Brain microvascular endothelial cell (primary cell): Measurements from ENCODE around the gene ENPP7.

Source experiments
- DNase-seq: peaks from one replicate; pipeline ENCODE4 v3.0.0-alpha.2; 2020
- H3K27ac ChIP-seq: fragments of 250-450 bp; sonication (Bioruptor Pico); 2 replicates; pipeline ENCODE4 v1.5.1; 2020; ENCODE audit warnings: mild to moderate bottlenecking, moderate library complexity
- H3K27me3 ChIP-seq: fragments of 250-450 bp; sonication (Bioruptor Pico); replicated peaks from 2 replicates; pipeline ENCODE4 v1.5.1; 2020; ENCODE audit warnings: mild to moderate bottlenecking
- H3K36me3 ChIP-seq: fragments of 250-450 bp; sonication (Bioruptor Pico); replicated peaks from 2 replicates; pipeline ENCODE4 v1.5.1; 2020; ENCODE audit warnings: mild to moderate bottlenecking
- H3K4me3 ChIP-seq: 2 replicates; pipeline ENCODE4 v1.5.1; 2011; ENCODE audit warnings: low read depth, mild to moderate bottlenecking, control low read depth, low read length, moderate library complexity
- in situ Hi-C: cut with HindIII; loops from 2 replicates; pipeline ENCODE4 v1.10.0; 2017; ENCODE audit warnings: low sequenced_read_pairs, low pct_ligation_motif_present
- TF ChIP-seq, protein P1 (sequence below): IDR thresholded peaks from 2 replicates; pipeline ENCODE4 v1.5.1; 2011; ENCODE audit warnings: low read depth, mild to moderate bottlenecking, moderate library complexity, low read length, control low read depth, inconsistent platforms; ENCODE audit errors: missing control alignments

ENPP7 gene

DNA sequence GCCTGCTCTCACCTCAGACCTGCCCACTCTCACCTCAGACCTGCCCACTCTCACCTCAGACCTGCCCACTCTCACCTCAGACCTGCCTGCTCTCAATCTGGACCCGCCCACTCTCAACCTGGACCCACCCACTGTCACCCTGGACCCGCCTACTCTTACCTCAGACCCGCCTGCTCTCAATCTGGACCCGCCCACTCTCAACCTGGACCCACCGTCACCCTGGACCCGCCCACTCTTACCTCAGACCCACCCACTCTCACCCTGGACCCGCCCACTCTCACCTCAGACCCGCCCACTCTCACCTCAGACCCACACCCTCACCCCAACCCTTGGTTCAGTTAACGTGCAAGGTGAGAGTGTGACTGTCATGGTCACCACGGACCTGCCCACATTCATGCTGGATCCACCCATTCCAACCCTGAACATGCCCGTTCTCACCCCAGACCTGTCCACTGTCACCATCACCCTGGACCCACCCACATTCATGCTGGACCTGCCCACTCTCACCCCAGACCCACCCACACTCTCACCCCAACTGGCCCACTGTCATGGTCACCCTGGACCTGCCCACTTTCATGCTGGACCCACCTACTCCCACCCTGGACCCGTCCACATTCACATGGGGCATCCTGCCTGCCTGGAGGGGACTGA lies 31.2 kb upstream of the ENPP7 start:
- Histone ChIP-seq H3K27me3 (peaks cover 10% of the 10 kb centered on the region), H3K36me3 (no peaks in the 10 kb centered on the region), H3K27ac (no peak overlapping the region), H3K4me3 (no peak overlapping the region)
- DNase-seq = no peak
- TF ChIP-seq, protein P1, sequence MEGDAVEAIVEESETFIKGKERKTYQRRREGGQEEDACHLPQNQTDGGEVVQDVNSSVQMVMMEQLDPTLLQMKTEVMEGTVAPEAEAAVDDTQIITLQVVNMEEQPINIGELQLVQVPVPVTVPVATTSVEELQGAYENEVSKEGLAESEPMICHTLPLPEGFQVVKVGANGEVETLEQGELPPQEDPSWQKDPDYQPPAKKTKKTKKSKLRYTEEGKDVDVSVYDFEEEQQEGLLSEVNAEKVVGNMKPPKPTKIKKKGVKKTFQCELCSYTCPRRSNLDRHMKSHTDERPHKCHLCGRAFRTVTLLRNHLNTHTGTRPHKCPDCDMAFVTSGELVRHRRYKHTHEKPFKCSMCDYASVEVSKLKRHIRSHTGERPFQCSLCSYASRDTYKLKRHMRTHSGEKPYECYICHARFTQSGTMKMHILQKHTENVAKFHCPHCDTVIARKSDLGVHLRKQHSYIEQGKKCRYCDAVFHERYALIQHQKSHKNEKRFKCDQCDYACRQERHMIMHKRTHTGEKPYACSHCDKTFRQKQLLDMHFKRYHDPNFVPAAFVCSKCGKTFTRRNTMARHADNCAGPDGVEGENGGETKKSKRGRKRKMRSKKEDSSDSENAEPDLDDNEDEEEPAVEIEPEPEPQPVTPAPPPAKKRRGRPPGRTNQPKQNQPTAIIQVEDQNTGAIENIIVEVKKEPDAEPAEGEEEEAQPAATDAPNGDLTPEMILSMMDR = no peak
- in situ Hi-C loops = no loop called here

DNA sequence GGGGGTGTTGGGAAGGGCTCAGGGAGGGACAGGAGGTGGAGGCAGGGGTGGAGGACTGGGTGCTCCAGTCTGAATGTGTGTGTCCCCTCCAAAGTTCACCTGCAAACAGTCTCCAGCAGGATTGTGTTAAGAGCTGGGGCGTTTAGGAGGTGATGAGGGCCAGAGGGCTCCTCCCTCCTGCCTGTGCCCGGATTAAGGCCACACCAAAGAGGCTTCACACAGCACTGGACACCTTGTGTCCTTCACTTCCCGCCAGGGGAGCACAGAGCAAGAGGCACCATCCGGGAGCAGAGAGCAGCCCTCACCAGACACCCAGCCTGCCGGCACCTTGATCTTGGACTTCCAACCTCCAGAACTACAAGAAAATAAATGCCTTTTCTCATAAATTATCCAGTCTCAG lies 30.2 kb upstream of the ENPP7 start:
- no peak for DNase-seq
- Histone ChIP-seq H3K36me3 (no peaks in the 10 kb centered on the region), H3K27me3 (peaks cover 10% of the 10 kb centered on the region), H3K4me3 (no peak overlapping the region), H3K27ac (no peak overlapping the region)
- in situ Hi-C loops = no loop called here
- TF ChIP-seq, protein P1 = no peak

- Histone ChIP-seq H3K27me3 (peaks cover 5% of the 10 kb centered on the region), H3K4me3 (no peak overlapping the region), H3K36me3 (no peaks in the 10 kb centered on the region), H3K27ac (no peak overlapping the region)
- in situ Hi-C loops = no loop called here
- DNase-seq = no peak
- TF ChIP-seq, protein P1 = peak; percentile 25
Observed at GRCh38 chr17:79702034-79702433, 28.7 kb upstream of the ENPP7 start.

GRCh38 chr17:79702550-79703236 lies 28.1 kb upstream of the ENPP7 start:
- H3K36me3 ChIP-seq = no peaks in the 10 kb centered on the region
- H3K4me3 ChIP-seq = no peak overlapping the region
- no peaks in the 10 kb centered on the region for H3K27me3 ChIP-seq
- TF ChIP-seq, protein P1 = no peak
- in situ Hi-C loops = no loop called here
- no peak for DNase-seq
- H3K27ac ChIP-seq = no peak overlapping the region

DNA sequence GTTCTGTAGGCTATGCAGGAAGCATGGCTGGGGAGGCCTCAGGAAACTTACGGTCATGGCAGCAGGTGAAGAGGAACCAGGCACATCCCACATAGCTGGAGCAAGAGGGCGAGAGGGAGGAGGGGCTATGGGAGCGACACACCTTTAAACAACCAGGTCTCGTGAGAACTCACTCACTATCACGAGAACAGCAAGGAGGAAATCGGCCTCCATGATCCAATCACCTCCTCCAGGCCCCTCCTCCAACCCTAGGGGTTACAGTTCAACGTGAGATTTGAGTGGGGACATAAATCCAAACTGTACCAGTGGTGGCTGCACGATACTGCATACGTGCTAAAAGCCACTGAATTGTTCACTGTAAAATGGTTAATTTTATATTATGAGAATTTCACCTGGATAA lies 26.1 kb upstream of the ENPP7 start:
- H3K27me3 ChIP-seq = no peaks in the 10 kb centered on the region
- no peak overlapping the region for H3K27ac ChIP-seq
- in situ Hi-C loops = no loop called here
- H3K36me3 ChIP-seq = no peaks in the 10 kb centered on the region
- no peak overlapping the region for H3K4me3 ChIP-seq
- TF ChIP-seq, protein P1 = no peak
- DNase-seq = no peak
